ENCODE measurements around the gene DACT2.

The DACT2 gene

GRCh38 chr6:168273441-168274036 lies 46.0 kb downstream of the DACT2 start:
- DNase-seq (ENCODE audit: extremely low spot score) = no peak
- POLR2A ChIA-PET = no interaction called here
- TF ChIP-seq FOXM1 (IDR thresholded peaks at IDR 0.05; ENCODE audit: borderline replicate concordance) (no peak), BHLHE40 (IDR thresholded peaks at IDR 0.05; ENCODE audit: borderline replicate concordance) (no peak), ARNT (IDR thresholded peaks at IDR 0.05) (no peak), HDGF (IDR thresholded peaks at IDR 0.05; ENCODE audit: borderline replicate concordance) (no peak), ZNF384 (IDR thresholded peaks at IDR 0.05) (no peak), SUZ12 (IDR thresholded peaks at IDR 0.05) (no peak), FOXA1 (IDR thresholded peaks at IDR 0.05) (no peak), FOXK2 (IDR thresholded peaks at IDR 0.05) (no peak), PKNOX1 (IDR thresholded peaks at IDR 0.05) (no peak), TARDBP (IDR thresholded peaks at IDR 0.05) (no peak), L3MBTL2 (conservative IDR thresholded peaks at IDR 0.05) (no peak), CTBP1 (IDR thresholded peaks at IDR 0.05; ENCODE audit: borderline replicate concordance) (no peak), NFRKB (IDR thresholded peaks at IDR 0.05) (no peak), ELF4 (IDR thresholded peaks at IDR 0.05) (no peak), LEF1 (IDR thresholded peaks at IDR 0.05; ENCODE audit: borderline replicate concordance) (no peak), SP1 (IDR thresholded peaks at IDR 0.05) (no peak)
- CTCF ChIA-PET = no interaction called here

GRCh38 chr6:168272415-168273325 lies 46.9 kb downstream of the DACT2 start:
- DNase-seq (ENCODE audit: extremely low spot score) = no peak
- POLR2A ChIA-PET = no interaction called here
- CTCF ChIA-PET = no interaction called here
- TF ChIP-seq SP1 (IDR thresholded peaks at IDR 0.05) (no peak), TARDBP (IDR thresholded peaks at IDR 0.05) (no peak), CTBP1 (IDR thresholded peaks at IDR 0.05; ENCODE audit: borderline replicate concordance) (no peak), SUZ12 (IDR thresholded peaks at IDR 0.05) (no peak), FOXM1 (IDR thresholded peaks at IDR 0.05; ENCODE audit: borderline replicate concordance) (no peak), ELF4 (IDR thresholded peaks at IDR 0.05) (no peak), PKNOX1 (IDR thresholded peaks at IDR 0.05) (no peak; the same call in none of the 2 replicates), FOXA1 (IDR thresholded peaks at IDR 0.05) (no peak), BHLHE40 (IDR thresholded peaks at IDR 0.05; ENCODE audit: borderline replicate concordance) (no peak), LEF1 (IDR thresholded peaks at IDR 0.05; ENCODE audit: borderline replicate concordance) (no peak), ZNF384 (IDR thresholded peaks at IDR 0.05) (no peak)

DNA sequence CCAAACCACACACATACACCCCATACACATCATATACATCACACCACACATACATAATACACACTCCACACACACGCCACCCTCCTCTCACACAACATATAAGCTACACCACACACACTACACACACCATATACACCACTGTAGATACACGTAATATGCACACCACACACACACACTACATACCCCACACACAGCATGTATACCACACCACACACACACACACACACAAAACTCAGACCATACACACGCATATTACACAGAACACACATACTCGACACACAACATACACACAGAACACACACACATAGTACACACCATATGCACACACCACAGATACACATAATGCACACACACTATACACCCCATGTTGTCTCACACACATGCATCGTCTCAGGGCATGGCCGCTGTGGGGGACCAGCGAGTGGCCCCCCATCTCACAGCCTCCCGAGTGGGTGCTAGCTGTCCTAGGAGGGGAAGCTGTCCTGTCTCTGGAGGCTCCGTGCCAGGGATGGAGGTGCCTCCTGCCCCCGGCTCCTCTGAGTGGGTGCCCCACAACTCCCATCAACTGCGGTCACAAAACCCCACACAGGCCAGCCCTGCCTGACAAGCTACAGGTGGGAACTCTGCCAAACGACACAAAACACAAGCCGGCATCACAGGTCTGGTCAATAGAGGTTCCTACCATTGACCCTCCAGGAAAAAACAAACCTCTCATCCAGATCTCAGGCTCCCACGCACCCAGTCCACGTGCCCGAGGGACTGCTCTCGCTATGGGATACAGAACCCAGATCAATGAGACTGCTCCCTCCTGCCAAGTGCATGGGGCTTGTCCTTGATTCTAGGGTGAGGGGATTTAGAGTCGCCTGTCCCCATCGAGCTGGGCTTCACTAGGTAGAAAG lies 49.1 kb downstream of the DACT2 start:
- DNase-seq (ENCODE audit: extremely low spot score) = no peak
- CTCF ChIA-PET = no interaction called here
- POLR2A ChIA-PET = no interaction called here
- TF ChIP-seq ELF4 (IDR thresholded peaks at IDR 0.05) (no peak), BHLHE40 (IDR thresholded peaks at IDR 0.05; ENCODE audit: borderline replicate concordance) (no peak), SUZ12 (IDR thresholded peaks at IDR 0.05) (no peak), L3MBTL2 (conservative IDR thresholded peaks at IDR 0.05) (no peak), ZNF384 (IDR thresholded peaks at IDR 0.05) (no peak), HDGF (IDR thresholded peaks at IDR 0.05; ENCODE audit: borderline replicate concordance) (no peak), CTBP1 (IDR thresholded peaks at IDR 0.05; ENCODE audit: borderline replicate concordance) (no peak), SP1 (IDR thresholded peaks at IDR 0.05) (no peak), LEF1 (IDR thresholded peaks at IDR 0.05; ENCODE audit: borderline replicate concordance) (no peak), FOXA1 (IDR thresholded peaks at IDR 0.05) (no peak), FOXK2 (IDR thresholded peaks at IDR 0.05) (no peak), FOXM1 (IDR thresholded peaks at IDR 0.05; ENCODE audit: borderline replicate concordance) (no peak), PKNOX1 (IDR thresholded peaks at IDR 0.05) (no peak), TARDBP (IDR thresholded peaks at IDR 0.05) (no peak), NFRKB (IDR thresholded peaks at IDR 0.05) (no peak)

- CTCF ChIA-PET = no interaction called here
- no peak for TF ChIP-seq SUZ12 (IDR thresholded peaks at IDR 0.05)
- no peak for TF ChIP-seq ELF4 (IDR thresholded peaks at IDR 0.05)
- no peak for TF ChIP-seq ZNF384 (IDR thresholded peaks at IDR 0.05)
- TF ChIP-seq FOXK2 (IDR thresholded peaks at IDR 0.05) = no peak
- no peak for TF ChIP-seq SP1 (IDR thresholded peaks at IDR 0.05)
- no peak for TF ChIP-seq CTBP1 (IDR thresholded peaks at IDR 0.05; ENCODE audit: borderline replicate concordance)
- no peak for TF ChIP-seq ARNT (IDR thresholded peaks at IDR 0.05)
- TF ChIP-seq L3MBTL2 (conservative IDR thresholded peaks at IDR 0.05) = no peak
- TF ChIP-seq NFRKB (IDR thresholded peaks at IDR 0.05) = no peak
- POLR2A ChIA-PET = no interaction called here
- no peak for DNase-seq (ENCODE audit: extremely low spot score)
These were observed 49.9 kb downstream of the DACT2 start for GRCh38 chr6:168269455-168270243.
